Superior temporal gyrus (tissue), 1 donor: ENCODE data around the gene AIP.
"Not testable (repeated sequence)": the region's sequence is repeated elsewhere in the genome, so short reads cannot be mapped to it uniquely, and the experiment has no call there.

Source experiments
- DNase-seq: peaks from one replicate; pipeline ENCODE4 v3.0.0-alpha.2; 2016; ENCODE audit errors: extremely low spot score

Gene AIP

GRCh38 chr11:67468759-67469507, 13.9 kb upstream of the AIP start, which contains the start of gene TMEM134:
TSS of gene TMEM134 (minus strand) at chr11:67469251. CDS start at chr11:67469192, 59 bp downstream.
- DNase-seq: peak; percentile 89

- DNase-seq: no peak
Measured at GRCh38 chr11:67469508-67469811, 13.4 kb upstream of the AIP start.

- DNase-seq: no peak
Measured at GRCh38 chr11:67470337-67471002, 12.4 kb upstream of the AIP start.

- DNase-seq: no peak
Measured at GRCh38 chr11:67472882-67473281, 9.9 kb upstream of the AIP start.

- not testable (repeated sequence) for DNase-seq
Measured at GRCh38 chr11:67476692-67477091, 6.1 kb upstream of the AIP start.

GRCh38 chr11:67477344-67478050, 5.3 kb upstream of the AIP start:
- DNase-seq: not testable (repeated sequence)

GRCh38 chr11:67482275-67482826, 475 bp upstream of the AIP start:
- no peak for DNase-seq

- no peak for DNase-seq
Measured at GRCh38 chr11:67483831-67484665, 1.2 kb downstream of the AIP start.

- DNase-seq: no peak
Measured at GRCh38 chr11:67484847-67485311, 2.1 kb downstream of the AIP start.

- not testable (repeated sequence) for DNase-seq
Measured at GRCh38 chr11:67485873-67486361, 3.1 kb downstream of the AIP start.

- DNase-seq: no peak
Measured at GRCh38 chr11:67486481-67487195, 3.8 kb downstream of the AIP start.

GRCh38 chr11:67489203-67489884, 6.5 kb downstream of the AIP start:
- no peak for DNase-seq

GRCh38 chr11:67489885-67490726, 7.3 kb downstream of the AIP start:
- no peak for DNase-seq

- DNase-seq: no peak
Measured at GRCh38 chr11:67490727-67491065, 7.9 kb downstream of the AIP start.

GRCh38 chr11:67491276-67492068, 8.6 kb downstream of the AIP start:
- DNase-seq: no peak

- no peak for DNase-seq
Measured at GRCh38 chr11:67492069-67492727, 9.4 kb downstream of the AIP start.

GRCh38 chr11:67492801-67493547, 10.1 kb downstream of the AIP start:
- no peak for DNase-seq
